ENCODE data around the gene ZNF80. TPM values are rescaled to one million over a fixed set of nuclear protein-coding genes. Genes with fewer than 3 reads are reported as not detected.

ZNF80 gene
- total RNA-seq, 2 donors from 2014 or later: not detected

- Histone ChIP-seq H3K4me3 (ENCODE audit: low read length) (no peak overlapping the region), H3K4me1 (ENCODE audit: control insufficient read depth, insufficient read depth, low read length) (peaks cover 7% of the 10 kb centered on the region), H3K9ac (ENCODE audit: extremely low read depth, low read length, poor library complexity, severe bottlenecking) (no peak overlapping the region), H3K9me3 (ENCODE audit: control insufficient read depth, low read length) (no peaks in the 10 kb centered on the region), H3K27me3 (ENCODE audit: control insufficient read depth, insufficient read depth, low read length, poor library complexity, severe bottlenecking) (no peaks in the 10 kb centered on the region), H3K27ac (ENCODE audit: low read depth, low read length) (no peak overlapping the region), H3K36me3 (ENCODE audit: control insufficient read depth, insufficient read depth, low read length) (no peaks in the 10 kb centered on the region)
- H3K4me1 Mint-ChIP-seq: peaks cover 8% of the 10 kb centered on the region
- no peaks in the 10 kb centered on the region for H3K36me3 Mint-ChIP-seq (ENCODE audit: low read depth)
- H3K9me3 Mint-ChIP-seq: no peaks in the 10 kb centered on the region
- no peaks in the 10 kb centered on the region for H3K27me3 Mint-ChIP-seq (ENCODE audit: insufficient read depth)
- DNase-seq: no peak
- no peak overlapping the region for H3K4me3 Mint-ChIP-seq
- no peak overlapping the region for H3K27ac Mint-ChIP-seq
- TF ChIP-seq CTCF (conservative IDR thresholded peaks at IDR 0.05): no peak
These were observed 20.1 kb downstream of the ZNF80 start for GRCh38 chr3:114217266-114217665.

GRCh38 chr3:114216186-114216970, 21.0 kb downstream of the ZNF80 start:
- Mint-ChIP-seq H3K4me1 (peaks cover 8% of the 10 kb centered on the region), H3K27ac (no peak overlapping the region), H3K27me3 (ENCODE audit: insufficient read depth) (no peaks in the 10 kb centered on the region)

DNA sequence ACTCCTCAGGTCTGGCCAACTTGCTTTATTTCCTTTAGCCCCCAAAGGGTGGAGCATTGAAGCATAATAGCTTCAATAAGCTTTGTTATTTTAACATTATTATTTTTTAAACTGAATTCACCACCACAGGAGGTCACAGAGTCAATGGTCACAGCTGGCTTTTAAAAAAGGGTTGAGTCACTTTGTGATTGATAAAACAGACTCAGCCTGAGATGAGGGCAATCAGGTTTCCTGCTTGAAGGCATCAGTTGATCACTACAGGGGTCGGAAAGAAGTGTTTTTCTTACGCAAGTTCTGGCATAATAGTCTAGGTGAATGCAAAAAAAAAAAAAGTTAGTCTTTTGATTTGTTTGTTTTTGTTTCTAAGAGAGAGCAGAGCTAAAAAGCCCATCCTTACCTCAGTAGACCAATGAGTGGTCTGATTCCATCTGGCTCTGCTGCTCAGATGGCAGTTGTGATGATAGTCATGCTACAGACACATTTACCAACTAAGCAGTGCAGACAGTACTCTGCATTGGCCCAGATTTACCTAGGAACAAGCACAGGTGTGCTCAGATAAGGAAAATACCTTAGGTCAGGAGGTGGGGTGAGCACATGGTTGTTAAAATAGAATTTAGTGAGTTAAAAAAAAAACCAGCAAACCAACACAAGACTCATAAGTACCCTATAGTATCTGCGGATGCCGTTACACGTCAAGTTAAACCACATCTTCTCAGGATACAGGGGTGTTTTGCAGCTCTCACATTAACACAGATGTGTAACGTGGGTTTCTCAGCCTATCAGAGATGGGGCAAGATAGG, 22.6 kb downstream of the ZNF80 start:
- Mint-ChIP-seq H3K27me3 (ENCODE audit: insufficient read depth) (no peaks in the 10 kb centered on the region), H3K36me3 (ENCODE audit: low read depth) (no peaks in the 10 kb centered on the region), H3K9me3 (no peaks in the 10 kb centered on the region), H3K27ac (no peak overlapping the region), H3K4me3 (no peak overlapping the region), H3K4me1 (peaks cover 8% of the 10 kb centered on the region)
- DNase-seq: peak; percentile 41
- WGBS, 2 experiments (ENCODE audit: insufficient coverage in 1 of 2, insufficient read length in 1 of 2): 68 to 76% methylated on average over 4 to 6 of the region's 6 CpGs
- Histone ChIP-seq H3K4me3 (ENCODE audit: low read length) (no peak overlapping the region), H3K27me3 (ENCODE audit: control insufficient read depth, insufficient read depth, low read length, poor library complexity, severe bottlenecking) (no peaks in the 10 kb centered on the region), H3K9ac (ENCODE audit: extremely low read depth, low read length, poor library complexity, severe bottlenecking) (no peak overlapping the region), H3K4me1 (ENCODE audit: control insufficient read depth, insufficient read depth, low read length) (peaks cover 7% of the 10 kb centered on the region), H3K9me3 (ENCODE audit: control insufficient read depth, low read length) (no peaks in the 10 kb centered on the region), H3K36me3 (ENCODE audit: control insufficient read depth, insufficient read depth, low read length) (no peaks in the 10 kb centered on the region), H3K27ac (ENCODE audit: low read depth, low read length) (no peak overlapping the region)
- TF ChIP-seq CTCF (conservative IDR thresholded peaks at IDR 0.05): no peak

More at GRCh38 chr3:114216186-114216970, 21.0 kb downstream of the ZNF80 start:
- H3K4me3 Mint-ChIP-seq: no peak overlapping the region
- Histone ChIP-seq H3K27me3 (ENCODE audit: control insufficient read depth, insufficient read depth, low read length, poor library complexity, severe bottlenecking) (no peaks in the 10 kb centered on the region), H3K9ac (ENCODE audit: extremely low read depth, low read length, poor library complexity, severe bottlenecking) (no peak overlapping the region), H3K4me3 (ENCODE audit: low read length) (no peak overlapping the region), H3K36me3 (ENCODE audit: control insufficient read depth, insufficient read depth, low read length) (no peaks in the 10 kb centered on the region), H3K4me1 (ENCODE audit: control insufficient read depth, insufficient read depth, low read length) (peaks cover 7% of the 10 kb centered on the region), H3K9me3 (ENCODE audit: control insufficient read depth, low read length) (no peaks in the 10 kb centered on the region), H3K27ac (ENCODE audit: low read depth, low read length) (no peak overlapping the region)
- TF ChIP-seq CTCF (conservative IDR thresholded peaks at IDR 0.05): no peak
- no peaks in the 10 kb centered on the region for H3K9me3 Mint-ChIP-seq
- DNase-seq: no peak
- 94 to 100% methylated on average over 4 to 5 of the region's 5 CpGs for WGBS, 2 experiments (ENCODE audit: insufficient coverage in 1 of 2, insufficient read length in 1 of 2)
- no peaks in the 10 kb centered on the region for H3K36me3 Mint-ChIP-seq (ENCODE audit: low read depth)
